Right hindlimb (tissue), 1 donor: ENCODE data around the gene BOLL.
"Not testable (repeated sequence)": the region's sequence is repeated elsewhere in the genome, so short reads cannot be mapped to it uniquely, and the experiment has no call there.

Source experiments
- DNase-seq: peaks from one replicate; pipeline ENCODE4 v3.0.0-alpha.2; 2018

The BOLL gene

GRCh38 chr2:197705912-197706838 lies 78.9 kb downstream of the BOLL start:
- no peak for DNase-seq

- DNase-seq: peak; percentile 96
Observed at GRCh38 chr2:197705121-197705911, 79.8 kb downstream of the BOLL start, which contains the start of gene MARS2. TSS of gene MARS2 (plus strand) at chr2:197705369. CDS start at chr2:197705406, 37 bp downstream.

- no peak for DNase-seq
Observed at GRCh38 chr2:197704434-197705120, 80.5 kb downstream of the BOLL start.

- DNase-seq: no peak
Observed at GRCh38 chr2:197700960-197701359, 84.2 kb downstream of the BOLL start.

- DNase-seq: not testable (repeated sequence)
Observed at GRCh38 chr2:197699724-197700123, 85.4 kb downstream of the BOLL start.

GRCh38 chr2:197696571-197696970 lies 88.5 kb downstream of the BOLL start:
- not testable (repeated sequence) for DNase-seq

- DNase-seq: not testable (repeated sequence)
Observed at GRCh38 chr2:197695971-197696370, 89.1 kb downstream of the BOLL start.

GRCh38 chr2:197695206-197695605 lies 89.9 kb downstream of the BOLL start:
- not testable (repeated sequence) for DNase-seq

- DNase-seq: no peak
Observed at GRCh38 chr2:197677483-197677882, 107.6 kb downstream of the BOLL start.

GRCh38 chr2:197677056-197677455 lies 108.1 kb downstream of the BOLL start:
- no peak for DNase-seq
